ENCODE measurements around the gene NAT16.
"Not testable (repeated sequence)": the region's sequence is repeated elsewhere in the genome, so short reads cannot be mapped to it uniquely, and the experiment has no call there.

The NAT16 gene

GRCh38 chr7:101201695-101202602 lies 21.9 kb upstream of the NAT16 start:
- no peak for DNase-seq

- DNase-seq = no peak
Observed at GRCh38 chr7:101200862-101201599, 20.9 kb upstream of the NAT16 start, which contains the start of gene MOGAT3. Gene MOGAT3 (minus strand): TSS chr7:101201036. CDS start chr7:101200854, 182 bp downstream.

- DNase-seq = no peak
Observed at GRCh38 chr7:101200504-101200861, 20.4 kb upstream of the NAT16 start.

- DNase-seq = not testable (repeated sequence)
Observed at GRCh38 chr7:101199522-101199921, 19.4 kb upstream of the NAT16 start.

GRCh38 chr7:101198476-101198875 lies 18.4 kb upstream of the NAT16 start:
- DNase-seq = no peak

GRCh38 chr7:101197991-101198390 lies 17.9 kb upstream of the NAT16 start:
- no peak for DNase-seq

- DNase-seq = no peak
Observed at GRCh38 chr7:101195884-101196283, 15.8 kb upstream of the NAT16 start.

- no peak for DNase-seq
Observed at GRCh38 chr7:101189109-101189508, 9.0 kb upstream of the NAT16 start.

GRCh38 chr7:101186844-101187428 lies 6.8 kb upstream of the NAT16 start:
- DNase-seq = no peak

- no peak for DNase-seq
Observed at GRCh38 chr7:101186194-101186593, 6.1 kb upstream of the NAT16 start.

GRCh38 chr7:101185258-101185839 lies 5.3 kb upstream of the NAT16 start:
- DNase-seq = no peak

- DNase-seq = no peak
Observed at GRCh38 chr7:101179713-101180112, 380 bp downstream of the NAT16 start.

- DNase-seq = no peak
Observed at GRCh38 chr7:101179117-101179516, 976 bp downstream of the NAT16 start.

GRCh38 chr7:101177644-101178043 lies 2.4 kb downstream of the NAT16 start:
- no peak for DNase-seq

GRCh38 chr7:101175664-101176063 lies 4.4 kb downstream of the NAT16 start:
- no peak for DNase-seq

- no peak for DNase-seq
Observed at GRCh38 chr7:101174322-101174854, 5.7 kb downstream of the NAT16 start.

- DNase-seq = no peak
Observed at GRCh38 chr7:101173752-101174244, 6.3 kb downstream of the NAT16 start.

GRCh38 chr7:101172854-101173751 lies 7.0 kb downstream of the NAT16 start:
- DNase-seq = no peak

- DNase-seq = no peak
Observed at GRCh38 chr7:101172005-101172853, 7.9 kb downstream of the NAT16 start.

- DNase-seq = no peak
Observed at GRCh38 chr7:101171442-101171837, 8.7 kb downstream of the NAT16 start.

Data from NCI-H1436 treated with DMSO at 0.1 percent for 48 hours (cell line).